K562 treated with DMSO at 1 percent for 4 hours (cell line): Measurements from ENCODE around the gene STAP1. TPM values are rescaled to one million over a fixed set of nuclear protein-coding genes. Genes with fewer than 3 reads are reported as not detected.

Experiments
- total RNA-seq: library from RNA; unstranded; fragments of 300-600 nt; gene quantifications from 2 replicates; pipeline ENCODE4 v1.2.3, GENCODE V29; 2022; ENCODE audit not compliant: insufficient read depth

STAP1 gene, protein sequence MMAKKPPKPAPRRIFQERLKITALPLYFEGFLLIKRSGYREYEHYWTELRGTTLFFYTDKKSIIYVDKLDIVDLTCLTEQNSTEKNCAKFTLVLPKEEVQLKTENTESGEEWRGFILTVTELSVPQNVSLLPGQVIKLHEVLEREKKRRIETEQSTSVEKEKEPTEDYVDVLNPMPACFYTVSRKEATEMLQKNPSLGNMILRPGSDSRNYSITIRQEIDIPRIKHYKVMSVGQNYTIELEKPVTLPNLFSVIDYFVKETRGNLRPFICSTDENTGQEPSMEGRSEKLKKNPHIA
- 1.8 TPM in 1 of 2 replicates, not detected in the other for total RNA-seq

GRCh38 chr4:67558493-67558892 lies at the start of gene STAP1:
TSS of gene STAP1 (plus strand) at chr4:67558727. CDS start at chr4:67558810, 83 bp downstream.

DNA sequence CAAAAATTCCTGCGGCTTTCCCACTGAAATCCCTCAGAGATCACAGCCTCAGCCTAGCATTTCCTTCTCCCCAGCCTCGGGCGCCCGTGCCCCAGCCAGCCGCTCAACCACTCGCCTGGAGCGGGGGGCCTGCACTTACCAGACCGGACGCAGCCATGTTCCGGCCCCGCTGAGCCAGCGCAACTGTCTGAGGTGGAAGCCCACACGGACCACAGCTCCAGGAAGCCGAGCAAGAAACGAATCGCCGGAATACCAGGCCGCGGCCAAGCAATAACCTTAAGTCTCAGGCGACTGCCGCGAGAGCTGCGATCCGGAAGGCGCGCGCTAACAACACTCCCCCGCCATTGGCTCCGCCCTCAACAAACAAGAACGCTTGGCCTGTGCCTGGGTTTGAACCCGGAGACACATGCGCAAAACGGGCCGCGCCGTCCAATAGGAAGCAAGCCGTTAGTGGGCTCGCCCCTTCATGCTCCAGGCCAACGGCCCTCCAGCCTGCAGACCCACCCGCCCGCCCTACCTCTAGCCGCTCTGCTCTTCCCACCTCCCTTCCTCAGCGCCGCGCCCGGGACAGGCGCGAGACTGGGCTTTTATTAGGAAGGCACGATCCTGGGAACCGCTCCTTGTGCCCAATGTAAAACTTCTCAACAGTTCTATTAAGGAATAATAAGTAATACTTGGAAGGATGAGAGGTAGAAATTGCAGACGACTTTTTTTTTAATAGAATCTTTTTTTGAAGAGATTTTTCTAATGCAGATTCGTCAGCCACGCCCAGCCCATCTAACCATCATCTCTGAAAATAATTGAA lies 13.1 kb upstream of the STAP1 start, which contains the start of gene CENPC:
TSS of gene CENPC (minus strand) at position 305 of the 805 bp plus-strand sequence. CDS start at position 157, 148 bp downstream.

Other genes with a start within 250 kb of the STAP1 start
- gene CENPC, start 13.2 kb upstream of the STAP1 start, total RNA-seq: 3.5 and 8.6 TPM in 2 replicates
- 28.5 and 46.2 TPM in 2 replicates for gene UBA6, start 142.4 kb downstream of the STAP1 start, total RNA-seq
- gene GNRHR, start 195.7 kb downstream of the STAP1 start, total RNA-seq: not detected in 2 replicates